GM12865 (cell line): ENCODE results near the gene KCND3.

Experiments used
- DNase-seq: peaks from one replicate; pipeline ENCODE4 v3.0.0; 2010; ENCODE audit warnings: low read depth
- H3K4me3 ChIP-seq: 2 replicates; pipeline ENCODE4 v1.5.1; 2011; ENCODE audit warnings: mild to moderate bottlenecking, low read depth, low read length, control low read depth
- CTCF ChIP-seq: IDR thresholded peaks from 2 replicates; pipeline ENCODE4 v1.5.1; 2011; ENCODE audit warnings: low read length, control low read depth, low read depth, inconsistent platforms; ENCODE audit not compliant: insufficient read depth; ENCODE audit errors: missing control alignments

Gene KCND3

GRCh38 chr1:111884772-111885443 is 104.6 kb downstream of the KCND3 start:
- no peak for DNase-seq
- no peak for TF ChIP-seq CTCF
- H3K4me3 ChIP-seq: no peak overlapping the region

GRCh38 chr1:111882986-111883560 is 106.4 kb downstream of the KCND3 start:
- no peak for TF ChIP-seq CTCF
- no peak overlapping the region for H3K4me3 ChIP-seq
- DNase-seq: no peak

GRCh38 chr1:111882559-111882958 is 106.9 kb downstream of the KCND3 start:
- H3K4me3 ChIP-seq: no peak overlapping the region
- DNase-seq: no peak
- TF ChIP-seq CTCF: no peak

GRCh38 chr1:111880881-111881837 is 108.3 kb downstream of the KCND3 start:
- DNase-seq: no peak
- no peak for TF ChIP-seq CTCF
- H3K4me3 ChIP-seq: no peak overlapping the region

- TF ChIP-seq CTCF: no peak
- no peak for DNase-seq
Observed at GRCh38 chr1:111879081-111879480, 110.4 kb downstream of the KCND3 start.

GRCh38 chr1:111878649-111879048 is 110.8 kb downstream of the KCND3 start:
- no peak for TF ChIP-seq CTCF
- H3K4me3 ChIP-seq: no peak overlapping the region
- DNase-seq: peak; percentile 56

More at GRCh38 chr1:111879081-111879480, 110.4 kb downstream of the KCND3 start:
- H3K4me3 ChIP-seq: no peak overlapping the region
